Ovary (tissue), 3 donors: ENCODE measurements around the gene PMM2.

Source experiments
- CTCF ChIP-seq, 3 donors: fragments of 450-650 bp in 2 of 3; fragments of 200-600 bp in 1 of 3; IDR thresholded peaks; one replicate each; pipeline versions ENCODE4 v1.5.1 to v1.8.0; 2016 to 2022; ENCODE audit warnings: antibody characterized with exemption in 3 of 3, mild to moderate bottlenecking in 1 of 3
- POLR2A ChIP-seq: fragments of 450-650 bp; IDR thresholded peaks from one replicate; pipeline ENCODE4 v1.6.1; 2017; ENCODE audit warnings: antibody characterized with exemption, mild to moderate bottlenecking, moderate library complexity
- donor health status: DM: no; HTN: no; CAD: no.

GRCh38 chr16:8751481-8752311 lies 45.9 kb upstream of the PMM2 start:
- TF ChIP-seq CTCF (IDR thresholded peaks at IDR 0.05) (no peak), POLR2A (no peak)
